ENCODE results near the gene CNTNAP2.
"Not testable (repeated sequence)": the region's sequence is repeated elsewhere in the genome, so short reads cannot be mapped to it uniquely, and the experiment has no call there.

The CNTNAP2 gene

GRCh38 chr7:147700702-147701101 lies 1584.1 kb downstream of the CNTNAP2 start:
- FAIRE-seq, result no peak

GRCh38 chr7:147707926-147708325 lies 1591.3 kb downstream of the CNTNAP2 start:
- FAIRE-seq, result no peak

GRCh38 chr7:147708871-147709270 lies 1592.3 kb downstream of the CNTNAP2 start:
- FAIRE-seq, result no peak

- FAIRE-seq, result no peak
These were observed 1594.8 kb downstream of the CNTNAP2 start for GRCh38 chr7:147711447-147711846.

GRCh38 chr7:147721962-147722830 lies 1605.6 kb downstream of the CNTNAP2 start:
- FAIRE-seq, result no peak

GRCh38 chr7:147723536-147723935 lies 1606.9 kb downstream of the CNTNAP2 start:
- no peak for FAIRE-seq

GRCh38 chr7:147731311-147731710 lies 1614.7 kb downstream of the CNTNAP2 start:
- no peak for FAIRE-seq

- FAIRE-seq, result not testable (repeated sequence)
These were observed 1621.1 kb downstream of the CNTNAP2 start for GRCh38 chr7:147737559-147738214.

GRCh38 chr7:147742301-147742700 lies 1625.7 kb downstream of the CNTNAP2 start:
- no peak for FAIRE-seq

GRCh38 chr7:147756300-147756699 lies 1639.7 kb downstream of the CNTNAP2 start:
- FAIRE-seq, result no peak

GRCh38 chr7:147759327-147759943 lies 1642.8 kb downstream of the CNTNAP2 start:
- no peak for FAIRE-seq

GRCh38 chr7:147765301-147765700 lies 1648.7 kb downstream of the CNTNAP2 start:
- no peak for FAIRE-seq

- no peak for FAIRE-seq
These were observed 1654.7 kb downstream of the CNTNAP2 start for GRCh38 chr7:147771344-147771743.

- no peak for FAIRE-seq
These were observed 1657.9 kb downstream of the CNTNAP2 start for GRCh38 chr7:147774461-147774860.

- FAIRE-seq, result no peak
These were observed 1659.1 kb downstream of the CNTNAP2 start for GRCh38 chr7:147775516-147776284.

- no peak for FAIRE-seq
These were observed 1660.7 kb downstream of the CNTNAP2 start for GRCh38 chr7:147777309-147777708.

GRCh38 chr7:147779949-147780348 lies 1663.3 kb downstream of the CNTNAP2 start:
- no peak for FAIRE-seq

- no peak for FAIRE-seq
These were observed 1680.0 kb downstream of the CNTNAP2 start for GRCh38 chr7:147796581-147796980.

GRCh38 chr7:147798001-147798400 lies 1681.4 kb downstream of the CNTNAP2 start:
- FAIRE-seq, result no peak

GRCh38 chr7:147801762-147802161 lies 1685.2 kb downstream of the CNTNAP2 start:
- not testable (repeated sequence) for FAIRE-seq

- FAIRE-seq, result no peak
These were observed 1686.5 kb downstream of the CNTNAP2 start for GRCh38 chr7:147803151-147803550.

GRCh38 chr7:147803606-147804005 lies 1687.0 kb downstream of the CNTNAP2 start:
- FAIRE-seq, result no peak

GRCh38 chr7:147804032-147804431 lies 1687.4 kb downstream of the CNTNAP2 start:
- no peak for FAIRE-seq
